SK-N-MC (cell line): Measurements from ENCODE around the gene MTMR10.

ENCODE experiments used
- EZH2 ChIP-seq: fragments of 200-600 bp; sonication (generic); IDR thresholded peaks from one replicate; pipeline ENCODE4 v1.6.1; 2017; ENCODE audit warnings: antibody characterized with exemption
- POLR2AphosphoS5 ChIP-seq: IDR thresholded peaks from 2 replicates; pipeline ENCODE4 v1.6.1; 2012; ENCODE audit warnings: mild to moderate bottlenecking, low read depth, low read length, borderline replicate concordance

DNA sequence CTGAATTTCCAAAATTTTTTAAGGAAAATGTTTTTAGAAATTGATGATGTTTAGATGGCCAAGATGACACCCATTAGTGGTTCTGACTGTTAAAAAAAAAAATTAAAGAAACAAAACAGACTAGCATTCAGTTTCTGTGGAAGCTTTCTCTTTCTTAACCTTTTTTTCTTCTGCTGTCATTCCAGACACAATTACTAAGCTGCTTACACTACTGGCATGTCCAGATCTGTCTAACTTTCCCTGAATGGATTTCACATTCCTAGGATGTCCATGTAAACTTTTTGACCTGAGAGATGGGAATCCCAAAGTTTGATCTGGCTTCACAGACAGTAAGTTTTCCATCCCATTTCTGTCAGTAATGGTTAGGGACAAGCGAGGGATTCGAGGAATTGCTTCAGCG lies 10.3 kb upstream of the MTMR10 start:
- no peak for TF ChIP-seq POLR2AphosphoS5
- no peak for TF ChIP-seq EZH2
